HepG2 (cell line): ENCODE data around the gene HOXA1. TPM values are rescaled to one million over a fixed set of nuclear protein-coding genes. Genes with fewer than 3 reads are reported as not detected.

Experiments used
- ATAC-seq: fragments of 200-7000 bp; cut with Tn5 transposase; 3 replicates; pipeline ENCODE4 v1.9.1; 2020; ENCODE audit warnings: mild to moderate bottlenecking, moderate library complexity
- BruUV-seq: library from RNA; stranded (reverse); fragments of 400-500 nt; replicated peaks from 2 replicates; lab custom pipeline; 2021; lab: Mats Ljungman, UMichigan
- CTCF ChIA-PET: fragments of 300-600 bp; formaldehyde crosslinking; extraction: SDS; loops from one replicate; lab custom pipeline; 2021; ENCODE audit warnings: low total read pairs, inconsistent platforms, low intra/inter-chr PET ratio; lab: Yijun Ruan, JAX
- POLR2A ChIA-PET: fragments of 350-600 bp; sonication (Branson Sonifier 250); formaldehyde crosslinking; loops from one replicate; lab custom pipeline; 2020; ENCODE audit warnings: antibody characterized with exemption, inconsistent platforms; lab: Yijun Ruan, JAX
- DNase-seq: peaks from one replicate; pipeline ENCODE4 v3.0.0-alpha.2; 2015; ENCODE audit warnings: low spot score
- FAIRE-seq: peaks from 3 replicates; lab custom pipeline; 2011; peaks lifted over from hg19 to GRCh38; lab: Jason Lieb, UNC
- H2AFZ ChIP-seq: one replicate; pipeline ENCODE4 v1.6.1; 2011; ENCODE audit warnings: low read length, inconsistent platforms
- H3K27ac ChIP-seq: fragments of 300-600 bp; 3 replicates; pipeline ENCODE4 v1.8.0; 2011; ENCODE audit warnings: mixed run types, mild to moderate bottlenecking, mixed read lengths, low read length, inconsistent platforms; ENCODE audit not compliant: insufficient read depth; ENCODE audit errors: extremely low read length
- H3K27me3 ChIP-seq, 2 experiments: fragments of 200-600 bp in 1 of 2; 2 replicates in 1 of 2; 3 replicates in 1 of 2; pipeline versions ENCODE4 v1.6.0 to v1.8.0; 2011; ENCODE audit warnings: low read length in 2 of 2, mild to moderate bottlenecking in 2 of 2, moderate library complexity in 2 of 2, inconsistent platforms in 1 of 2; ENCODE audit not compliant: insufficient read depth in 2 of 2, control insufficient read depth in 1 of 2
- H3K36me3 ChIP-seq, 2 experiments: fragments of 200-600 bp in 1 of 2; replicated peaks in 1 of 2; 2 replicates in 1 of 2; 3 replicates in 1 of 2; pipeline versions ENCODE4 v1.5.1 to v1.8.0; 2011; ENCODE audit warnings: low read length in 2 of 2, inconsistent platforms in 1 of 2; ENCODE audit not compliant: insufficient read depth in 2 of 2, control insufficient read depth in 1 of 2
- H3K4me1 ChIP-seq: 2 replicates; pipeline ENCODE4 v1.5.1; 2012; ENCODE audit warnings: low read length, inconsistent platforms; ENCODE audit not compliant: insufficient read depth
- H3K4me2 ChIP-seq: 2 replicates; pipeline ENCODE4 v1.6.0; 2011; ENCODE audit warnings: low read depth, low read length, inconsistent platforms
- H3K4me3 ChIP-seq, 3 experiments: fragments of 200-600 bp in 1 of 3; sonication (generic), shearing (Covaris generic) in 1 of 3; replicated peaks in 1 of 3; 2 replicates each; pipeline ENCODE4 v1.5.1; 2011 to 2016; ENCODE audit warnings: low read length in 3 of 3, inconsistent platforms in 2 of 3, low read depth in 2 of 3, mild to moderate bottlenecking in 2 of 3, control low read depth in 1 of 3, mixed read lengths in 1 of 3; ENCODE audit not compliant: insufficient read depth in 1 of 3
- H3K79me2 ChIP-seq: one replicate; pipeline ENCODE4 v1.6.1; 2011; ENCODE audit warnings: low read length, inconsistent platforms; ENCODE audit not compliant: insufficient read depth
- H3K9ac ChIP-seq: 2 replicates; pipeline ENCODE4 v1.6.0; 2011; ENCODE audit warnings: mild to moderate bottlenecking, low read depth, low read length, inconsistent platforms; ENCODE audit not compliant: insufficient read depth
- H3K9me3 ChIP-seq: 2 replicates; pipeline ENCODE4 v1.5.1; 2012; ENCODE audit warnings: mild to moderate bottlenecking, low read length
- H4K20me1 ChIP-seq: 2 replicates; pipeline ENCODE4 v1.6.0; 2011; ENCODE audit warnings: inconsistent platforms, mild to moderate bottlenecking, low read length, moderate library complexity; ENCODE audit not compliant: insufficient read depth
- ADNP ChIP-seq: sonication (generic); formaldehyde crosslinking; IDR thresholded peaks from 2 replicates; pipeline ENCODE4 v1.4.0; 2020; ENCODE audit warnings: missing genetic modification reagents
- HNF4A ChIP-seq: sonication (generic); formaldehyde crosslinking; IDR thresholded peaks from 2 replicates; pipeline ENCODE4 v1.4.0; 2020; ENCODE audit warnings: missing genetic modification reagents
- HNF4G ChIP-seq, 2 experiments: sonication (generic) in 1 of 2; formaldehyde crosslinking in 1 of 2; IDR thresholded peaks; 2 replicates each; pipeline versions ENCODE4 v1.4.0 to v1.6.1; 2011 to 2020; ENCODE audit warnings: borderline replicate concordance in 2 of 2, low read depth in 2 of 2, mild to moderate bottlenecking in 2 of 2, low read length in 1 of 2, missing genetic modification reagents in 1 of 2, moderate library complexity in 1 of 2
- MXD3 ChIP-seq: IDR thresholded peaks from 2 replicates; pipeline ENCODE4 v1.6.1; 2016; ENCODE audit warnings: mild to moderate bottlenecking, missing biosample characterization, missing genetic modification reagents
- POLR2G ChIP-seq: fragments of 200-400 bp; formaldehyde crosslinking; IDR thresholded peaks from 2 replicates; pipeline ENCODE4 v1.6.1; 2018; ENCODE audit warnings: mild to moderate bottlenecking, low read depth, low read length, moderate library complexity
- YY1 ChIP-seq: IDR thresholded peaks from 2 replicates; pipeline ENCODE4 v1.6.1; 2011; ENCODE audit warnings: low read length, low read depth, moderate library complexity, mild to moderate bottlenecking; ENCODE audit not compliant: insufficient read depth, insufficient replicate concordance
- ZFX ChIP-seq: sonication (generic); formaldehyde crosslinking; IDR thresholded peaks from 2 replicates; pipeline ENCODE4 v1.4.0; 2020; ENCODE audit warnings: mild to moderate bottlenecking, low read depth, missing genetic modification reagents, moderate library complexity
- WGBS: methylation state at CpG from one replicate; pipeline ENCODE4 v1.1.6; 2017; ENCODE audit warnings: low lambda C conversion rate; 5-methylcytosine and 5-hydroxymethylcytosine counted together
- in situ Hi-C: cut with HindIII; loops from 2 replicates; pipeline ENCODE4 v1.10.0; 2017; ENCODE audit warnings: low pct_unique_long_range_greater_than_20kb; ENCODE audit not compliant: extremely low pct_ligation_motif_present
- intact Hi-C: fragments of 100-400 bp; cut with micrococcal nuclease; formaldehyde crosslinking; loops from one replicate; pipeline ENCODE4 v1.10.0; 2022; ENCODE audit not compliant: unreplicated experiment
- polyA plus RNA-seq, 8 experiments: library from polyadenylated mRNA; depleted of rRNA in 3 of 8; stranded (reverse) in 7 of 8; unstranded in 1 of 8; fragments of >200 nt; fragmentation: Illumina TruSeq in 4 of 8; extraction: Trizol in 4 of 8; gene quantifications; 2 replicates each; pipeline versions ENCODE4 v1.2.1 to v1.2.3, GENCODE V29; 2011 to 2016; ENCODE audit warnings: low read depth in 4 of 8, missing spikeins in 1 of 8, mixed read lengths in 1 of 8; ENCODE audit not compliant: insufficient read depth in 1 of 8
- total RNA-seq, 5 experiments: library from RNA; depleted of rRNA; stranded (reverse); fragments of >200 nt; fragmentation: Illumina TruSeq; extraction: Trizol; gene quantifications; 2 replicates each; pipeline ENCODE4 v1.2.3, GENCODE V29; 2016; ENCODE audit warnings: low read depth in 1 of 5

Gene HOXA1
- total and polyA plus RNA-seq, 2 of the 13 experiments (the other 11 are each of a cell fraction or from before 2014, with no cell fraction given), result 0.18 to 0.20 TPM

GRCh38 chr7:27141923-27142579, 46.3 kb upstream of the HOXA1 start (continued):
- TF ChIP-seq POLR2G (peak; percentile 55), MXD3 (0 out of 2 replicates have a peak, but pooled peaks have one; percentile 4), HNF4G (IDR thresholded peaks at IDR 0.05; ENCODE audit: borderline replicate concordance, low read depth, low read length) (peak; percentile 16; the same call in 1 of the 2 replicates), HNF4G (CRISPR knock-in tag; IDR thresholded peaks at IDR 0.05; ENCODE audit: borderline replicate concordance, low read depth) (no peak), HNF4A (CRISPR knock-in tag) (peak; percentile 48), ZFX (CRISPR knock-in tag) (peak; percentile 65)

- Histone ChIP-seq H3K9ac (peak overlapping the region; percentile 67), H3K79me2 (no peaks in the 10 kb centered on the region), H3K27me3 (no peaks in the 10 kb centered on the region), H3K36me3 (no peaks in the 10 kb centered on the region; a peak in 2 of 5 replicates), H3K27ac (peak overlapping the region; percentile 60), H3K9me3 (no peaks in the 10 kb centered on the region), H3K4me2 (peak overlapping the region; percentile 70), H4K20me1 (no peaks in the 10 kb centered on the region), H3K4me3 (peak overlapping the region; percentile 70 to 79 (median 76); a peak in 5 of 6 replicates), H2AFZ (no peak overlapping the region), H3K4me1 (peaks cover 16% of the 10 kb centered on the region)
- no TSS peak for BruUV-seq
- ChIA-PET CTCF (no interaction called here), POLR2A (interaction anchor here (0.9 to 2.7 kb wide), 8 partner anchors 8 to 681 kb away, joined by 3 to 13 read pairs (median 7); partner anchors contain the start of genes HOXA4 and SKAP2)
- WGBS, result 84% methylated on average over 18 of the region's 18 CpGs
- no peak for FAIRE-seq
- intact Hi-C loops, result loop anchor here (5.0 kb wide), 1 partner anchor 764 kb away; no protein-coding TSS in a partner anchor
- in situ Hi-C loops, result no loop called here
- no peak for DNase-seq
- TF ChIP-seq ADNP (no peak), YY1 (peak; percentile 2)
- ATAC-seq, result no peak; the same call in 2 of the 3 replicates
These were observed 45.5 kb upstream of the HOXA1 start for GRCh38 chr7:27141137-27141922.
